T1000 (cell line): ENCODE measurements around the gene TPP1.
A peak's percentile ranks its signal among the peaks of the same experiment; 100 is the strongest.

Experiments used
- DNase-seq: peaks from one replicate; lab custom pipeline; 2025; ENCODE audit warnings: mixed read lengths; lab: John Stamatoyannopoulos, UW

TPP1 gene

GRCh38 chr11:6627762-6628241 is 8.6 kb upstream of the TPP1 start:
- DNase-seq = no peak

GRCh38 chr11:6626971-6627761 is 7.9 kb upstream of the TPP1 start:
- DNase-seq = no peak

GRCh38 chr11:6625832-6626420 is 6.7 kb upstream of the TPP1 start:
- DNase-seq = no peak

GRCh38 chr11:6625156-6625831 is 6.1 kb upstream of the TPP1 start:
- DNase-seq = no peak

GRCh38 chr11:6623391-6624363 is 4.5 kb upstream of the TPP1 start:
- no peak for DNase-seq

GRCh38 chr11:6622261-6623171 is 3.3 kb upstream of the TPP1 start:
- no peak for DNase-seq

GRCh38 chr11:6621711-6622211 is 2.5 kb upstream of the TPP1 start:
- DNase-seq = no peak

GRCh38 chr11:6620636-6621035 is 1.4 kb upstream of the TPP1 start:
- DNase-seq = no peak

GRCh38 chr11:6618117-6619003 is 862 bp downstream of the TPP1 start:
- DNase-seq = no peak

GRCh38 chr11:6617315-6617781 is 1.9 kb downstream of the TPP1 start:
- DNase-seq = no peak

GRCh38 chr11:6616596-6617250 is 2.5 kb downstream of the TPP1 start:
- no peak for DNase-seq

- no peak for DNase-seq
Measured at GRCh38 chr11:6615882-6616585, 3.2 kb downstream of the TPP1 start.

GRCh38 chr11:6615046-6615445 is 4.2 kb downstream of the TPP1 start:
- DNase-seq = no peak

GRCh38 chr11:6614446-6614845 is 4.8 kb downstream of the TPP1 start:
- DNase-seq = no peak

- DNase-seq = no peak
Measured at GRCh38 chr11:6613496-6613895, 5.7 kb downstream of the TPP1 start.

GRCh38 chr11:6612213-6613041 is 6.8 kb downstream of the TPP1 start, which contains the start of gene TAF10:
TSS of gene TAF10 (minus strand) at chr11:6612216. CDS start at chr11:6612189, 27 bp downstream.
- DNase-seq = peak; percentile 73

GRCh38 chr11:6611963-6612212 is 7.3 kb downstream of the TPP1 start:
- DNase-seq = no peak
